ENCODE measurements around the gene FRMPD1.
A peak's percentile ranks its signal among the peaks of the same experiment; 100 is the strongest.

FRMPD1 gene

GRCh38 chr9:37660691-37661090, 9.9 kb downstream of the FRMPD1 start:
- Histone ChIP-seq H4K5ac (ENCODE audit: low read length) (no peak overlapping the region), H3K18ac (ENCODE audit: low read length) (no peak overlapping the region), H3K79me2 (ENCODE audit: control insufficient read depth, insufficient read depth, low read length) (no peaks in the 10 kb centered on the region), H3K4me1 (ENCODE audit: control insufficient read depth, low read depth, low read length) (no peaks in the 10 kb centered on the region), H2BK5ac (ENCODE audit: low read length) (no peak overlapping the region), H3K27me3 (ENCODE audit: insufficient read depth, low read length, poor library complexity) (no peaks in the 10 kb centered on the region), H3K4me3 (ENCODE audit: low read length) (no peak overlapping the region), H2BK15ac (replicated peaks; ENCODE audit: low read depth) (no peak overlapping the region), H3K4ac (ENCODE audit: low read depth, low read length) (no peak overlapping the region), H3K4me2 (ENCODE audit: low read length) (no peak overlapping the region), H4K8ac (ENCODE audit: low read depth, low read length) (no peak overlapping the region), H3K79me1 (ENCODE audit: low read length) (no peaks in the 10 kb centered on the region), H3K27ac (ENCODE audit: low read depth, low read length) (no peak overlapping the region), H3K23ac (ENCODE audit: low read length) (no peak overlapping the region), H2BK120ac (ENCODE audit: low read depth, low read length) (no peak overlapping the region), H3K36me3 (ENCODE audit: control insufficient read depth, insufficient read depth, low read length) (no peaks in the 10 kb centered on the region), H2AK5ac (ENCODE audit: low read length) (no peak overlapping the region), H3K56ac (ENCODE audit: low read length) (no peak overlapping the region), H3K9ac (ENCODE audit: low read length) (no peak overlapping the region)
- WGBS (ENCODE audit: extremely low coverage, insufficient coverage, low lambda C conversion rate): no CpG with 5 or more reads among the region's 3 CpGs
- no peak for DNase-seq

GRCh38 chr9:37663926-37664325, 13.2 kb downstream of the FRMPD1 start:
- WGBS (ENCODE audit: extremely low coverage, insufficient coverage, low lambda C conversion rate): no CpG with 5 or more reads among the region's 5 CpGs

GRCh38 chr9:37667706-37668105, 17.0 kb downstream of the FRMPD1 start:
- no peaks in the 10 kb centered on the region for H3K79me2 ChIP-seq (ENCODE audit: control insufficient read depth, insufficient read depth, low read length)
- no peak overlapping the region for H3K56ac ChIP-seq (ENCODE audit: low read length)
- no peak overlapping the region for H3K18ac ChIP-seq (ENCODE audit: low read length)
- H3K9ac ChIP-seq (ENCODE audit: low read length): no peak overlapping the region
- no peak overlapping the region for H4K8ac ChIP-seq (ENCODE audit: low read depth, low read length)
- DNase-seq: no peak
- no peak overlapping the region for H2BK120ac ChIP-seq (ENCODE audit: low read depth, low read length)
- H3K4me1 ChIP-seq (ENCODE audit: control insufficient read depth, low read depth, low read length): no peaks in the 10 kb centered on the region
- no peak overlapping the region for H3K23ac ChIP-seq (ENCODE audit: low read length)
- WGBS (ENCODE audit: extremely low coverage, insufficient coverage, low lambda C conversion rate): no CpG with 5 or more reads among the region's 2 CpGs
- no peak overlapping the region for H2AK5ac ChIP-seq (ENCODE audit: low read length)
- no peak overlapping the region for H3K4ac ChIP-seq (ENCODE audit: low read depth, low read length)
- no peaks in the 10 kb centered on the region for H3K27me3 ChIP-seq (ENCODE audit: insufficient read depth, low read length, poor library complexity)
- no peak overlapping the region for H4K5ac ChIP-seq (ENCODE audit: low read length)
- no peak overlapping the region for H2BK15ac ChIP-seq (replicated peaks; ENCODE audit: low read depth)
- H3K36me3 ChIP-seq (ENCODE audit: control insufficient read depth, insufficient read depth, low read length): no peaks in the 10 kb centered on the region
- H3K79me1 ChIP-seq (ENCODE audit: low read length): no peaks in the 10 kb centered on the region
- no peak overlapping the region for H3K4me2 ChIP-seq (ENCODE audit: low read length)
- no peak overlapping the region for H2BK5ac ChIP-seq (ENCODE audit: low read length)
- no peak overlapping the region for H3K4me3 ChIP-seq (ENCODE audit: low read length)
- no peak overlapping the region for H3K27ac ChIP-seq (ENCODE audit: low read depth, low read length)

More at GRCh38 chr9:37663926-37664325, 13.2 kb downstream of the FRMPD1 start:
- H3K23ac ChIP-seq (ENCODE audit: low read length): no peak overlapping the region
- H3K9ac ChIP-seq (ENCODE audit: low read length): no peak overlapping the region
- no peak overlapping the region for H2BK15ac ChIP-seq (replicated peaks; ENCODE audit: low read depth)
- no peaks in the 10 kb centered on the region for H3K27me3 ChIP-seq (ENCODE audit: insufficient read depth, low read length, poor library complexity)
- DNase-seq: no peak
- H4K8ac ChIP-seq (ENCODE audit: low read depth, low read length): no peak overlapping the region
- no peak overlapping the region for H3K4me2 ChIP-seq (ENCODE audit: low read length)
- no peak overlapping the region for H4K5ac ChIP-seq (ENCODE audit: low read length)
- H3K4ac ChIP-seq (ENCODE audit: low read depth, low read length): no peak overlapping the region
- H2AK5ac ChIP-seq (ENCODE audit: low read length): no peak overlapping the region
- H3K79me2 ChIP-seq (ENCODE audit: control insufficient read depth, insufficient read depth, low read length): no peaks in the 10 kb centered on the region
- no peak overlapping the region for H2BK120ac ChIP-seq (ENCODE audit: low read depth, low read length)
- no peak overlapping the region for H3K27ac ChIP-seq (ENCODE audit: low read depth, low read length)
- H3K18ac ChIP-seq (ENCODE audit: low read length): no peak overlapping the region
- no peak overlapping the region for H3K56ac ChIP-seq (ENCODE audit: low read length)
- H3K4me1 ChIP-seq (ENCODE audit: control insufficient read depth, low read depth, low read length): no peaks in the 10 kb centered on the region
- H3K36me3 ChIP-seq (ENCODE audit: control insufficient read depth, insufficient read depth, low read length): no peaks in the 10 kb centered on the region
- no peaks in the 10 kb centered on the region for H3K79me1 ChIP-seq (ENCODE audit: low read length)
- H3K4me3 ChIP-seq (ENCODE audit: low read length): no peak overlapping the region
- no peak overlapping the region for H2BK5ac ChIP-seq (ENCODE audit: low read length)

- H3K27ac ChIP-seq (ENCODE audit: low read depth, low read length): no peak overlapping the region
- no peak overlapping the region for H4K5ac ChIP-seq (ENCODE audit: low read length)
- no peak overlapping the region for H2BK15ac ChIP-seq (replicated peaks; ENCODE audit: low read depth)
- H3K4me1 ChIP-seq (ENCODE audit: control insufficient read depth, low read depth, low read length): no peaks in the 10 kb centered on the region
- H3K4ac ChIP-seq (ENCODE audit: low read depth, low read length): no peak overlapping the region
- H3K18ac ChIP-seq (ENCODE audit: low read length): no peak overlapping the region
- no peaks in the 10 kb centered on the region for H3K36me3 ChIP-seq (ENCODE audit: control insufficient read depth, insufficient read depth, low read length)
- no peak overlapping the region for H2BK120ac ChIP-seq (ENCODE audit: low read depth, low read length)
- H2AK5ac ChIP-seq (ENCODE audit: low read length): no peak overlapping the region
- WGBS (ENCODE audit: extremely low coverage, insufficient coverage, low lambda C conversion rate): no CpG with 5 or more reads among the region's 9 CpGs
- H2BK5ac ChIP-seq (ENCODE audit: low read length): no peak overlapping the region
- H3K9ac ChIP-seq (ENCODE audit: low read length): no peak overlapping the region
- H3K56ac ChIP-seq (ENCODE audit: low read length): no peak overlapping the region
- no peaks in the 10 kb centered on the region for H3K79me1 ChIP-seq (ENCODE audit: low read length)
- no peaks in the 10 kb centered on the region for H3K27me3 ChIP-seq (ENCODE audit: insufficient read depth, low read length, poor library complexity)
- DNase-seq: peak; percentile 71
- H4K8ac ChIP-seq (ENCODE audit: low read depth, low read length): no peak overlapping the region
- no peak overlapping the region for H3K4me3 ChIP-seq (ENCODE audit: low read length)
- H3K79me2 ChIP-seq (ENCODE audit: control insufficient read depth, insufficient read depth, low read length): no peaks in the 10 kb centered on the region
- H3K4me2 ChIP-seq (ENCODE audit: low read length): no peak overlapping the region
- no peak overlapping the region for H3K23ac ChIP-seq (ENCODE audit: low read length)
Measured at GRCh38 chr9:37668116-37668601, 17.4 kb downstream of the FRMPD1 start.

- H3K23ac ChIP-seq (ENCODE audit: low read length): no peak overlapping the region
- no peak overlapping the region for H3K4me2 ChIP-seq (ENCODE audit: low read length)
- H3K27ac ChIP-seq (ENCODE audit: low read depth, low read length): no peak overlapping the region
- no peaks in the 10 kb centered on the region for H3K79me1 ChIP-seq (ENCODE audit: low read length)
- no peak overlapping the region for H3K4ac ChIP-seq (ENCODE audit: low read depth, low read length)
- no peak overlapping the region for H3K4me3 ChIP-seq (ENCODE audit: low read length)
- H3K4me1 ChIP-seq (ENCODE audit: control insufficient read depth, low read depth, low read length): no peaks in the 10 kb centered on the region
- no CpG with 5 or more reads among the region's 5 CpGs for WGBS (ENCODE audit: extremely low coverage, insufficient coverage, low lambda C conversion rate)
- H2AK5ac ChIP-seq (ENCODE audit: low read length): no peak overlapping the region
- no peak overlapping the region for H2BK5ac ChIP-seq (ENCODE audit: low read length)
- no peak overlapping the region for H2BK15ac ChIP-seq (replicated peaks; ENCODE audit: low read depth)
- H3K27me3 ChIP-seq (ENCODE audit: insufficient read depth, low read length, poor library complexity): no peaks in the 10 kb centered on the region
- no peaks in the 10 kb centered on the region for H3K79me2 ChIP-seq (ENCODE audit: control insufficient read depth, insufficient read depth, low read length)
- H2BK120ac ChIP-seq (ENCODE audit: low read depth, low read length): no peak overlapping the region
- no peaks in the 10 kb centered on the region for H3K36me3 ChIP-seq (ENCODE audit: control insufficient read depth, insufficient read depth, low read length)
- H4K8ac ChIP-seq (ENCODE audit: low read depth, low read length): no peak overlapping the region
- H3K18ac ChIP-seq (ENCODE audit: low read length): no peak overlapping the region
- no peak overlapping the region for H3K9ac ChIP-seq (ENCODE audit: low read length)
- H4K5ac ChIP-seq (ENCODE audit: low read length): no peak overlapping the region
- H3K56ac ChIP-seq (ENCODE audit: low read length): no peak overlapping the region
- peak; percentile 30 for DNase-seq
Measured at GRCh38 chr9:37669232-37669631, 18.5 kb downstream of the FRMPD1 start.

GRCh38 chr9:37675661-37676060, 24.9 kb downstream of the FRMPD1 start:
- H3K79me2 ChIP-seq (ENCODE audit: control insufficient read depth, insufficient read depth, low read length): no peaks in the 10 kb centered on the region
- H3K4me2 ChIP-seq (ENCODE audit: low read length): no peak overlapping the region
- H3K27me3 ChIP-seq (ENCODE audit: insufficient read depth, low read length, poor library complexity): no peaks in the 10 kb centered on the region
- no peak overlapping the region for H4K8ac ChIP-seq (ENCODE audit: low read depth, low read length)
- no peak overlapping the region for H3K4me3 ChIP-seq (ENCODE audit: low read length)
- H3K36me3 ChIP-seq (ENCODE audit: control insufficient read depth, insufficient read depth, low read length): no peaks in the 10 kb centered on the region
- H3K23ac ChIP-seq (ENCODE audit: low read length): no peak overlapping the region
- H2BK15ac ChIP-seq (replicated peaks; ENCODE audit: low read depth): no peak overlapping the region
- no peak overlapping the region for H3K4ac ChIP-seq (ENCODE audit: low read depth, low read length)
- H2AK5ac ChIP-seq (ENCODE audit: low read length): no peak overlapping the region
- no CpG with 5 or more reads among the region's 3 CpGs for WGBS (ENCODE audit: extremely low coverage, insufficient coverage, low lambda C conversion rate)
- H3K9ac ChIP-seq (ENCODE audit: low read length): no peak overlapping the region
- H2BK5ac ChIP-seq (ENCODE audit: low read length): no peak overlapping the region
- no peaks in the 10 kb centered on the region for H3K4me1 ChIP-seq (ENCODE audit: control insufficient read depth, low read depth, low read length)
- no peak overlapping the region for H3K56ac ChIP-seq (ENCODE audit: low read length)
- no peaks in the 10 kb centered on the region for H3K79me1 ChIP-seq (ENCODE audit: low read length)
- H4K5ac ChIP-seq (ENCODE audit: low read length): no peak overlapping the region
- H2BK120ac ChIP-seq (ENCODE audit: low read depth, low read length): no peak overlapping the region
- no peak overlapping the region for H3K27ac ChIP-seq (ENCODE audit: low read depth, low read length)
- DNase-seq: no peak
- H3K18ac ChIP-seq (ENCODE audit: low read length): no peak overlapping the region
